GM12878 (cell line): ENCODE data around the gene PCYT1B. TPM values are rescaled to one million over a fixed set of nuclear protein-coding genes. Genes with fewer than 3 reads are reported as not detected.
A peak's percentile ranks its signal among the peaks of the same experiment; 100 is the strongest.
"Not testable (repeated sequence)": the region's sequence is repeated elsewhere in the genome, so short reads cannot be mapped to it uniquely, and the experiment has no call there.

Experiments
- ATAC-seq: fragments of 200-7000 bp; cut with Tn5 transposase; 3 replicates; pipeline ENCODE4 v1.9.1; 2020; ENCODE audit warnings: mild to moderate bottlenecking, moderate library complexity
- BruUV-seq: library from RNA; stranded (reverse); fragments of 400-500 nt; replicated peaks from 2 replicates; lab custom pipeline; 2021; lab: Mats Ljungman, UMichigan
- CTCF ChIA-PET: fragments of 300-600 bp; sonication (Branson Sonifier 250); formaldehyde crosslinking; extraction: SDS; loops from one replicate; lab custom pipeline; 2021; ENCODE audit warnings: inconsistent platforms; lab: Yijun Ruan, JAX
- POLR2A ChIA-PET: fragments of 350-600 bp; formaldehyde crosslinking; extraction: SDS; loops from one replicate; lab custom pipeline; 2021; ENCODE audit warnings: inconsistent platforms; lab: Charles Lee
- RAD21 ChIA-PET: fragments of 300-600 bp; sonication (Branson Sonifier 250); formaldehyde crosslinking; loops from one replicate; lab custom pipeline; 2023; ENCODE audit warnings: antibody characterized with exemption; ENCODE audit not compliant: unreplicated experiment; lab: Charles Lee
- SMC1A ChIA-PET: fragments of 300-600 bp; sonication (Branson Sonifier 250); formaldehyde crosslinking; loops from one replicate; lab custom pipeline; 2023; ENCODE audit not compliant: unreplicated experiment, uncharacterized antibody; lab: Charles Lee
- DNase-seq: peaks from one replicate; pipeline ENCODE4 v3.0.0-alpha.2; 2011; ENCODE audit warnings: low read depth, low spot score
- FAIRE-seq: peaks from 3 replicates; lab custom pipeline; 2011; peaks lifted over from hg19 to GRCh38; lab: Jason Lieb, UNC
- H2AFZ ChIP-seq: 2 replicates; pipeline ENCODE4 v1.6.0; 2011; ENCODE audit warnings: low read depth, low read length, control low read depth; ENCODE audit not compliant: control insufficient read depth
- H3K27ac ChIP-seq: 2 replicates; pipeline ENCODE4 v1.5.1; 2011; ENCODE audit warnings: control low read depth; ENCODE audit not compliant: control insufficient read depth, insufficient read depth
- H3K27me3 ChIP-seq, 2 experiments: replicated peaks in 1 of 2; 2 replicates each; pipeline versions ENCODE4 v1.6.0 to v1.6.1; 2011; ENCODE audit warnings: low read length in 1 of 2; ENCODE audit not compliant: control insufficient read depth in 2 of 2, insufficient read depth in 2 of 2
- H3K36me3 ChIP-seq, 2 experiments: 2 replicates each; pipeline ENCODE4 v1.5.1; 2011; ENCODE audit warnings: low read length in 1 of 2; ENCODE audit not compliant: control insufficient read depth in 2 of 2, insufficient read depth in 2 of 2
- H3K4me1 ChIP-seq: 2 replicates; pipeline ENCODE4 v1.6.1; 2011; ENCODE audit warnings: mild to moderate bottlenecking, low read length, moderate library complexity, mixed read lengths; ENCODE audit not compliant: control insufficient read depth, insufficient read depth
- H3K4me2 ChIP-seq: 2 replicates; pipeline ENCODE4 v1.6.0; 2011; ENCODE audit warnings: control low read depth; ENCODE audit not compliant: control insufficient read depth, insufficient read depth
- H3K4me3 ChIP-seq: fragments of 200-600 bp; sonication (generic); 2 replicates; pipeline ENCODE4 v1.5.1; 2016
- H3K79me2 ChIP-seq: 2 replicates; pipeline ENCODE4 v1.6.0; 2011; ENCODE audit warnings: low read length; ENCODE audit not compliant: control insufficient read depth, insufficient read depth
- H3K9ac ChIP-seq: 2 replicates; pipeline ENCODE4 v1.8.0; 2011; ENCODE audit warnings: low read length, control low read depth, mixed read lengths; ENCODE audit not compliant: control insufficient read depth, insufficient read depth
- H3K9me3 ChIP-seq: replicated peaks from 3 replicates; pipeline ENCODE4 v1.5.1; 2011; ENCODE audit warnings: mild to moderate bottlenecking, low read length; ENCODE audit not compliant: control insufficient read depth, insufficient read depth
- H4K20me1 ChIP-seq: 2 replicates; pipeline ENCODE4 v1.6.0; 2011; ENCODE audit not compliant: control insufficient read depth, insufficient read depth
- ATF3 ChIP-seq: IDR thresholded peaks from 2 replicates; pipeline ENCODE4 v1.6.1; 2011; ENCODE audit warnings: low read depth, mild to moderate bottlenecking, low read length, moderate library complexity, borderline replicate concordance; ENCODE audit errors: extremely low read depth
- BHLHE40 ChIP-seq, 2 experiments: fragments of 450-650 bp in 1 of 2; IDR thresholded peaks; 2 replicates each; pipeline ENCODE4 v1.6.1; 2011 to 2017; ENCODE audit warnings: low read depth in 2 of 2, borderline replicate concordance in 1 of 2, improper control_type of control experiment in 1 of 2, low read length in 1 of 2, mild to moderate bottlenecking in 1 of 2
- CHD1 ChIP-seq: IDR thresholded peaks from 2 replicates; pipeline ENCODE4 v1.6.1; 2012; ENCODE audit warnings: low read depth, low read length, improper control_type of control experiment
- CTCF ChIP-seq, 3 experiments: IDR thresholded peaks in 2 of 3; conservative IDR thresholded peaks in 1 of 3; 2 replicates each; pipeline ENCODE4 v1.5.1; 2011; ENCODE audit warnings: low read depth in 3 of 3, low read length in 3 of 3, mild to moderate bottlenecking in 3 of 3, control low read depth in 2 of 3, moderate library complexity in 2 of 3, inconsistent platforms in 1 of 3, mixed read lengths in 1 of 3; ENCODE audit not compliant: control insufficient read depth in 2 of 3, insufficient read depth in 1 of 3; ENCODE audit errors: extremely low read depth in 1 of 3
- GABPA ChIP-seq: IDR thresholded peaks from 2 replicates; pipeline ENCODE4 v1.6.1; 2014; ENCODE audit warnings: antibody characterized with exemption, low read depth, mild to moderate bottlenecking, inconsistent platforms
- LARP7 ChIP-seq: fragments of 450-650 bp; IDR thresholded peaks from 2 replicates; pipeline ENCODE4 v1.6.1; 2017; ENCODE audit warnings: mild to moderate bottlenecking
- MAX ChIP-seq: IDR thresholded peaks from 2 replicates; pipeline ENCODE4 v1.6.1; 2012; ENCODE audit warnings: low read depth, low read length, improper control_type of control experiment
- NFXL1 ChIP-seq: fragments of 450-650 bp; IDR thresholded peaks from 2 replicates; pipeline ENCODE4 v1.6.1; 2017; ENCODE audit warnings: antibody characterized with exemption, mild to moderate bottlenecking, borderline replicate concordance
- NR2C1 ChIP-seq: fragments of 450-650 bp; IDR thresholded peaks from 2 replicates; pipeline ENCODE4 v1.6.1; 2017; ENCODE audit warnings: antibody characterized with exemption, mild to moderate bottlenecking, moderate library complexity
- POLR2AphosphoS2 ChIP-seq: IDR thresholded peaks from 2 replicates; pipeline ENCODE4 v1.6.1; 2011; ENCODE audit warnings: low read depth, mild to moderate bottlenecking, low read length, improper control_type of control experiment, moderate library complexity
- SIN3A ChIP-seq: IDR thresholded peaks from 2 replicates; pipeline ENCODE4 v1.6.1; 2012; ENCODE audit warnings: low read depth, low read length, improper control_type of control experiment
- TCF3 ChIP-seq: IDR thresholded peaks from 2 replicates; pipeline ENCODE4 v1.6.1; 2012; ENCODE audit warnings: low read depth, mild to moderate bottlenecking, low read length, borderline replicate concordance; ENCODE audit not compliant: insufficient read depth
- WRNIP1 ChIP-seq: IDR thresholded peaks from 2 replicates; pipeline ENCODE4 v1.6.1; 2011; ENCODE audit warnings: low read depth, low read length, improper control_type of control experiment, borderline replicate concordance
- ZNF207 ChIP-seq: fragments of 450-650 bp; IDR thresholded peaks from 2 replicates; pipeline ENCODE4 v1.6.1; 2014; ENCODE audit warnings: antibody characterized with exemption, mild to moderate bottlenecking, borderline replicate concordance
- ZNF274 ChIP-seq: IDR thresholded peaks from one replicate; pipeline ENCODE4 v1.8.0; 2011; ENCODE audit not compliant: insufficient read length, insufficient read depth
- ZSCAN29 ChIP-seq: fragments of 450-650 bp; IDR thresholded peaks from 2 replicates; pipeline ENCODE4 v1.6.1; 2017; ENCODE audit warnings: mild to moderate bottlenecking, moderate library complexity
- WGBS: methylation state at CpG from one replicate; pipeline ENCODE4 v1.1.6; 2016; ENCODE audit warnings: low lambda C conversion rate; ENCODE audit not compliant: insufficient replicate concordance, insufficient coverage; ENCODE audit errors: missing lambda C conversion rate; 5-methylcytosine and 5-hydroxymethylcytosine counted together
- in situ Hi-C: fragments of 300-500 bp; cut with MboI; formaldehyde crosslinking; loops from 9 replicates; pipeline ENCODE4 v1.14.3; 2018; ENCODE audit warnings: mixed read lengths
- intact Hi-C: fragments of 100-400 bp; cut with micrococcal nuclease; formaldehyde crosslinking; loops from one replicate; pipeline ENCODE4 v1.14.2; 2022; ENCODE audit not compliant: unreplicated experiment
- polyA plus RNA-seq, 11 experiments: library from polyadenylated mRNA; depleted of rRNA in 4 of 11; unstranded in 6 of 11; stranded (reverse) in 5 of 11; fragments of >200 nt; fragmentation: Nextera tagmentation in 4 of 11; fragmentation: Illumina TruSeq in 1 of 11; extraction: Ambion mirVana in 4 of 11; extraction: Trizol in 1 of 11; gene quantifications; 1 replicate in 1 of 11; 2 replicates in 10 of 11; pipeline versions ENCODE4 v1.2.1 to v1.2.3, GENCODE V29; 2011 to 2016; ENCODE audit warnings: inconsistent platforms in 2 of 11, missing spikeins in 2 of 11, low read depth in 1 of 11
- total RNA-seq, 4 experiments: library from RNA; depleted of rRNA in 3 of 4; stranded (reverse); fragments of >200 nt in 3 of 4; fragmentation: Illumina TruSeq in 1 of 4; extraction: Trizol in 1 of 4; gene quantifications; 2 replicates each; pipeline versions ENCODE4 v1.2.1 to v1.2.3, GENCODE V29; 2013 to 2021

PCYT1B gene
- total and polyA plus RNA-seq, 10 of the 15 experiments (the other 5 are each of a cell fraction or from before 2014, with no cell fraction given): 0.10 TPM; not detected in 9

GRCh38 chrX:24607616-24608015 lies 39.5 kb downstream of the PCYT1B start:
- intact Hi-C loops (no loop called here), in situ Hi-C loops (no loop called here)
- ChIA-PET SMC1A (no interaction called here), POLR2A (no interaction called here), RAD21 (no interaction called here), CTCF (no interaction called here)
- no peak overlapping the region for H3K9ac ChIP-seq
- DNase-seq (no peak), FAIRE-seq (peak; percentile 31), ATAC-seq (no peak)
- H3K4me1 ChIP-seq: no peaks in the 10 kb centered on the region
- H3K79me2 ChIP-seq: no peaks in the 10 kb centered on the region
- no peak overlapping the region for H2AFZ ChIP-seq
- TF ChIP-seq BHLHE40 (IDR thresholded peaks at IDR 0.05; ENCODE audit: borderline replicate concordance in 1 of 2, low read depth in 2 of 2, low read length in 1 of 2) (no peak), ZSCAN29 (no peak), GABPA (no peak), TCF3 (no peak), CHD1 (no peak), LARP7 (no peak), ZNF274 (no peak), MAX (no peak), ATF3 (no peak), ZNF207 (no peak), POLR2AphosphoS2 (no peak), CTCF (IDR thresholded peaks at IDR 0.05 in 2 of 3, conservative IDR thresholded peaks at IDR 0.05 in 1 of 3; ENCODE audit: control insufficient read depth in 2 of 3, extremely low read depth in 1 of 3, insufficient read depth in 1 of 3, low read depth in 3 of 3, low read length in 3 of 3) (no peak), NR2C1 (no peak), WRNIP1 (no peak), SIN3A (no peak), NFXL1 (no peak)
- no TSS peak for BruUV-seq
- H3K4me3 ChIP-seq: no peak overlapping the region
- no peaks in the 10 kb centered on the region for H3K9me3 ChIP-seq
- H4K20me1 ChIP-seq: no peaks in the 10 kb centered on the region
- 61% methylated on average over 4 of the region's 4 CpGs for WGBS
- no peak overlapping the region for H3K4me2 ChIP-seq
- no peaks in the 10 kb centered on the region for H3K27me3 ChIP-seq
- H3K36me3 ChIP-seq: no peaks in the 10 kb centered on the region
- H3K27ac ChIP-seq: no peak overlapping the region

GRCh38 chrX:24605941-24606340 lies 41.2 kb downstream of the PCYT1B start:
- ChIA-PET POLR2A (interaction anchor here (0.6 kb wide), 1 partner anchor 493 kb away, joined by 3 read pairs; no protein-coding TSS in a partner anchor), RAD21 (interaction anchor here (0.7 kb wide), 1 partner anchor 27 kb away, joined by 4 read pairs; no protein-coding TSS in a partner anchor)
- FAIRE-seq, H3K4me2 ChIP-seq, H3K4me1 ChIP-seq, H3K36me3 ChIP-seq, H3K79me2 ChIP-seq, DNase-seq, CTCF ChIA-PET, H3K9ac ChIP-seq, BruUV-seq, H3K4me3 ChIP-seq, H2AFZ ChIP-seq, ATAC-seq, intact Hi-C loops, H3K9me3 ChIP-seq, SMC1A ChIA-PET, in situ Hi-C loops, H3K27ac ChIP-seq, H4K20me1 ChIP-seq, H3K27me3 ChIP-seq: not testable (repeated sequence)
- 53% methylated on average over 2 of the region's 3 CpGs for WGBS
